NB4 (cell line): ENCODE measurements around the gene CCL8.

Experiments
- CTCF ChIP-seq: IDR thresholded peaks from one replicate; pipeline ENCODE4 v1.5.1; 2012; ENCODE audit warnings: low read depth, low read length
- MAX ChIP-seq: IDR thresholded peaks from 2 replicates; pipeline ENCODE4 v1.6.1; 2011; ENCODE audit warnings: low read depth, low read length
- POLR2A ChIP-seq: IDR thresholded peaks from 2 replicates; pipeline ENCODE4 v1.6.1; 2011; ENCODE audit warnings: mild to moderate bottlenecking; ENCODE audit not compliant: insufficient read length; ENCODE audit errors: extremely low read depth

- TF ChIP-seq CTCF: no peak
- no peak for TF ChIP-seq POLR2A
- TF ChIP-seq MAX: no peak
Observed at GRCh38 chr17:34313164-34313563, 6.1 kb upstream of the CCL8 start.
